OCI-LY7 (cell line): ENCODE data around the gene TXNDC11.

ENCODE experiments used
- EZH2phosphoT487 ChIP-seq: fragments of 200-600 bp; sonication (generic); IDR thresholded peaks from 2 replicates; pipeline ENCODE4 v1.6.1; 2018; ENCODE audit warnings: low read depth, borderline replicate concordance, mild to moderate bottlenecking, mixed run types, antibody characterized with exemption, low read length, moderate library complexity, mixed read lengths
- TF ChIP-seq, protein P1 (sequence below): fragments of 200-600 bp; sonication (generic); conservative IDR thresholded peaks from 2 replicates; pipeline ENCODE4 v1.5.1; 2014; ENCODE audit warnings: mild to moderate bottlenecking, antibody characterized with exemption, low read length, moderate library complexity, mixed read lengths

DNA sequence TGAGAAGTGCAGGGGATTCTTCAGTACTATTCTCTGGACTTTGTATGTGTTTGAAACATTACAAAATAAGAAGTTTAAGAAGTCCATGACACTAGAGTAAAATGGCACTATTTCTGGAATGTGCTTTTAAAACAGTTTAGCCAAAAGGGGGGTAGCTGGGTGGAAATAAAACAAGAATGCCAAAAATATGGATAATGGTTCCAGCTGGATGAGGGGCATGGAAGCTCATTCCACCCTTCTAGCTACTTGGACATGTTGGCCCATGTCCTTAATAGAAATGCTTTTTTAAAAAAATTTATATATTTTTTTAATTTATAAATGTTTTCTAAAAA lies 41.3 kb upstream of the TXNDC11 start:
- TF ChIP-seq, protein P1, sequence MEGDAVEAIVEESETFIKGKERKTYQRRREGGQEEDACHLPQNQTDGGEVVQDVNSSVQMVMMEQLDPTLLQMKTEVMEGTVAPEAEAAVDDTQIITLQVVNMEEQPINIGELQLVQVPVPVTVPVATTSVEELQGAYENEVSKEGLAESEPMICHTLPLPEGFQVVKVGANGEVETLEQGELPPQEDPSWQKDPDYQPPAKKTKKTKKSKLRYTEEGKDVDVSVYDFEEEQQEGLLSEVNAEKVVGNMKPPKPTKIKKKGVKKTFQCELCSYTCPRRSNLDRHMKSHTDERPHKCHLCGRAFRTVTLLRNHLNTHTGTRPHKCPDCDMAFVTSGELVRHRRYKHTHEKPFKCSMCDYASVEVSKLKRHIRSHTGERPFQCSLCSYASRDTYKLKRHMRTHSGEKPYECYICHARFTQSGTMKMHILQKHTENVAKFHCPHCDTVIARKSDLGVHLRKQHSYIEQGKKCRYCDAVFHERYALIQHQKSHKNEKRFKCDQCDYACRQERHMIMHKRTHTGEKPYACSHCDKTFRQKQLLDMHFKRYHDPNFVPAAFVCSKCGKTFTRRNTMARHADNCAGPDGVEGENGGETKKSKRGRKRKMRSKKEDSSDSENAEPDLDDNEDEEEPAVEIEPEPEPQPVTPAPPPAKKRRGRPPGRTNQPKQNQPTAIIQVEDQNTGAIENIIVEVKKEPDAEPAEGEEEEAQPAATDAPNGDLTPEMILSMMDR, result no peak
- TF ChIP-seq EZH2phosphoT487, result no peak
